ENCODE results near the gene NACAD.
"Not testable (repeated sequence)": the region's sequence is repeated elsewhere in the genome, so short reads cannot be mapped to it uniquely, and the experiment has no call there.

The NACAD gene

GRCh38 chr7:45114926-45115325 is 26.2 kb upstream of the NACAD start:
- peaks cover 3% of the 10 kb centered on the region for H3K36me3 ChIP-seq (ENCODE audit: control insufficient read depth, insufficient read depth, low read length)
- H3K4me3 ChIP-seq (ENCODE audit: extremely low read depth, insufficient read depth, low read length, poor library complexity, severe bottlenecking): no peak overlapping the region
- H3K9me3 ChIP-seq (ENCODE audit: control insufficient read depth, low read length): no peaks in the 10 kb centered on the region
- H3K27ac ChIP-seq (ENCODE audit: low read depth, low read length, severe bottlenecking): no peak overlapping the region
- peaks cover 6% of the 10 kb centered on the region for H3K4me1 ChIP-seq (ENCODE audit: control insufficient read depth, insufficient read depth, low read length, poor library complexity, severe bottlenecking)

DNA sequence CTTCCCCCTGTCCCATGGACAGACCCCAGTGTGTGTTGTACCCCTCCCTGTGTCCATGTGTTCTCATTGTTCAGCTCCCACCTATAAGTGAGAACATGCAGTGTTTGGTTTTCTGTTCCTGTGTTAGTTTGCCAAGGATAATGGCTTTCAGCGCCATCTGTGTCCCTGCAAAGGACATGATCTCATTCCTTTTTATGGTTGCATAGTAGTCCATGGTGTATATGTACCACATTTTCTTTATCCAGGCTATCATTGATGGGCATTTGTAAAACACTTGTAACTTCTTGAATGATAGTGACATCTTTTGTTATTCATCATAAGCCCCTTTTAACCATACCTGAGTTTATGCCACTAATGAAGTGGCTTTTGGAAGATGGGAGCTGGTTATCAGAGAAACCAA is 25.5 kb upstream of the NACAD start:
- H3K4me3 ChIP-seq (ENCODE audit: extremely low read depth, insufficient read depth, low read length, poor library complexity, severe bottlenecking); H3K36me3 ChIP-seq (ENCODE audit: control insufficient read depth, insufficient read depth, low read length); H3K27ac ChIP-seq (ENCODE audit: low read depth, low read length, severe bottlenecking); H3K9me3 ChIP-seq (ENCODE audit: control insufficient read depth, low read length); H3K4me1 ChIP-seq (ENCODE audit: control insufficient read depth, insufficient read depth, low read length, poor library complexity, severe bottlenecking): not testable (repeated sequence)
- 100% methylated on average over 1 of the region's 1 CpG; no CpG with 5 or more reads in 1 of the 2 experiments for WGBS, 2 experiments (ENCODE audit: insufficient coverage in 2 of 2)

DNA sequence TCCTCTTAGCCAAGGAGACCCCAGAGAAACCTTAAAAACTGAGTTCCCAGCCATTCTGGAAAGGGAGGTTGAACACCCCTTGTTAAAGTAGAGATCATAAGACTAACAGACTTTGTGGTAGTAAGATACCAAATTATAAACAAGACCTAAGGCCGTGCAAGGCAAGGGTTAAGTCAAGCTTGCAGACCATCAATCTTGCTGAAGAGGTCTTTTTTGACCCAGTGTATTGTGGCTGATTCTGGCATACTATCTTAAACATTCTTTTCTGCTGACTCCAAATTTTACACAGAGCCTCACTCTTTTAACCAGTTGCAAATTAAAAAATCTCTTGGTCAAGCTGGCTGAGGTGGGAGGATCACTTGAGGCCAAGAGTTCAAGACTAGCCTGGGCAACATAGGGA is 23.9 kb upstream of the NACAD start:
- peaks cover 12% of the 10 kb centered on the region for H3K4me1 ChIP-seq (ENCODE audit: control insufficient read depth, insufficient read depth, low read length, poor library complexity, severe bottlenecking)
- H3K9me3 ChIP-seq (ENCODE audit: control insufficient read depth, low read length): no peaks in the 10 kb centered on the region
- peaks cover 22% of the 10 kb centered on the region for H3K36me3 ChIP-seq (ENCODE audit: control insufficient read depth, insufficient read depth, low read length)
- WGBS, 2 experiments (ENCODE audit: insufficient coverage in 2 of 2): 100% methylated on average over 1 of the region's 1 CpG; no CpG with 5 or more reads in 1 of the 2 experiments
- peak overlapping the region; percentile 98 for H3K27ac ChIP-seq (ENCODE audit: low read depth, low read length, severe bottlenecking)
- H3K4me3 ChIP-seq (ENCODE audit: extremely low read depth, insufficient read depth, low read length, poor library complexity, severe bottlenecking): peak overlapping the region; percentile 86

- 0 to 1% methylated on average over 56 of the region's 64 CpGs for WGBS, 2 experiments (ENCODE audit: insufficient coverage in 2 of 2)
- H3K27ac ChIP-seq (ENCODE audit: low read depth, low read length, severe bottlenecking): peak within 1 kb of the TSS; percentile 98
- no peaks in the 10 kb centered on the region for H3K9me3 ChIP-seq (ENCODE audit: control insufficient read depth, low read length)
- peaks cover 33% of the 10 kb centered on the region for H3K36me3 ChIP-seq (ENCODE audit: control insufficient read depth, insufficient read depth, low read length)
- peaks cover 16% of the 10 kb centered on the region for H3K4me1 ChIP-seq (ENCODE audit: control insufficient read depth, insufficient read depth, low read length, poor library complexity, severe bottlenecking)
- peak within 1 kb of the TSS; percentile 86 for H3K4me3 ChIP-seq (ENCODE audit: extremely low read depth, insufficient read depth, low read length, poor library complexity, severe bottlenecking)
These were observed 22.8 kb upstream of the NACAD start, which contains the start of gene TBRG4 for GRCh38 chr7:45111298-45112223. TSS of gene TBRG4 (minus strand) at chr7:45111697. CDS start at chr7:45109237, 2,460 bp downstream.

- Histone ChIP-seq H3K36me3 (ENCODE audit: control insufficient read depth, insufficient read depth, low read length) (peaks cover 60% of the 10 kb centered on the region), H3K4me3 (ENCODE audit: extremely low read depth, insufficient read depth, low read length, poor library complexity, severe bottlenecking) (no peak overlapping the region), H3K27ac (ENCODE audit: low read depth, low read length, severe bottlenecking) (no peak overlapping the region), H3K9me3 (ENCODE audit: control insufficient read depth, low read length) (no peaks in the 10 kb centered on the region), H3K4me1 (ENCODE audit: control insufficient read depth, insufficient read depth, low read length, poor library complexity, severe bottlenecking) (peaks cover 16% of the 10 kb centered on the region)
- 94 to 98% methylated on average over 6 to 7 of the region's 8 CpGs for WGBS, 2 experiments (ENCODE audit: insufficient coverage in 2 of 2)
These were observed 20.1 kb upstream of the NACAD start for GRCh38 chr7:45108863-45109262.

DNA sequence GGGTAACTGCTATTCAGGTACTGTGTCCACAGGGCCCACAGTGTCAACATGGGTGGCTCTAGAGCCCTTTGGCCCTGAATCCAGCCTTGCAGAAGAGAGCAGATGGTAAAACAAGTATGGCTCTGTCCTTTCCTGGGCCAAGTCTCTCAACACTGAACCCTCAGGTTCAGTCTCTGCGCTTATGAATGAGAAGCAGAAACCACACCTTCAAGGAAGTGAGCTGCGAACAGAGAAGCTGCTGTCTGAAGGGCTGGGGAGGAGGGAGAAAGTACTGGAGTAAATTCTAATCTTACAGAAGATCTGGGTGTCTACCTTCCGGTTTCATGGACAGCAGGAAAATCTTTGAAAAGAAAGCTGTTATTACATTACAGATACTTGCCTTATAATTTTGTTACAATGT is 18.6 kb upstream of the NACAD start:
- Histone ChIP-seq H3K4me1 (ENCODE audit: control insufficient read depth, insufficient read depth, low read length, poor library complexity, severe bottlenecking) (peaks cover 16% of the 10 kb centered on the region), H3K4me3 (ENCODE audit: extremely low read depth, insufficient read depth, low read length, poor library complexity, severe bottlenecking) (no peak overlapping the region), H3K9me3 (ENCODE audit: control insufficient read depth, low read length) (no peaks in the 10 kb centered on the region), H3K36me3 (ENCODE audit: control insufficient read depth, insufficient read depth, low read length) (peaks cover 75% of the 10 kb centered on the region), H3K27ac (ENCODE audit: low read depth, low read length, severe bottlenecking) (no peak overlapping the region)
- 100% methylated on average over 2 of the region's 3 CpGs; no CpG with 5 or more reads in 1 of the 2 experiments for WGBS, 2 experiments (ENCODE audit: insufficient coverage in 2 of 2)

- H3K4me3 ChIP-seq (ENCODE audit: extremely low read depth, insufficient read depth, low read length, poor library complexity, severe bottlenecking): no peak overlapping the region
- H3K9me3 ChIP-seq (ENCODE audit: control insufficient read depth, low read length): no peaks in the 10 kb centered on the region
- 85 to 100% methylated on average over 3 to 8 of the region's 8 CpGs for WGBS, 2 experiments (ENCODE audit: insufficient coverage in 2 of 2)
- peaks cover 81% of the 10 kb centered on the region for H3K36me3 ChIP-seq (ENCODE audit: control insufficient read depth, insufficient read depth, low read length)
- peaks cover 16% of the 10 kb centered on the region for H3K4me1 ChIP-seq (ENCODE audit: control insufficient read depth, insufficient read depth, low read length, poor library complexity, severe bottlenecking)
- H3K27ac ChIP-seq (ENCODE audit: low read depth, low read length, severe bottlenecking): no peak overlapping the region
These were observed 18.1 kb upstream of the NACAD start for GRCh38 chr7:45106820-45107219.

GRCh38 chr7:45105588-45106188 is 16.9 kb upstream of the NACAD start:
- 89 to 96% methylated on average over 7 to 8 of the region's 8 CpGs for WGBS, 2 experiments (ENCODE audit: insufficient coverage in 2 of 2)
- Histone ChIP-seq H3K27ac (ENCODE audit: low read depth, low read length, severe bottlenecking) (no peak overlapping the region), H3K4me1 (ENCODE audit: control insufficient read depth, insufficient read depth, low read length, poor library complexity, severe bottlenecking) (peaks cover 16% of the 10 kb centered on the region), H3K9me3 (ENCODE audit: control insufficient read depth, low read length) (no peaks in the 10 kb centered on the region), H3K4me3 (ENCODE audit: extremely low read depth, insufficient read depth, low read length, poor library complexity, severe bottlenecking) (no peak overlapping the region), H3K36me3 (ENCODE audit: control insufficient read depth, insufficient read depth, low read length) (peaks cover 92% of the 10 kb centered on the region)

GRCh38 chr7:45104844-45105587 is 16.2 kb upstream of the NACAD start:
- Histone ChIP-seq H3K9me3 (ENCODE audit: control insufficient read depth, low read length) (no peaks in the 10 kb centered on the region), H3K36me3 (ENCODE audit: control insufficient read depth, insufficient read depth, low read length) (peaks cover 97% of the 10 kb centered on the region), H3K4me3 (ENCODE audit: extremely low read depth, insufficient read depth, low read length, poor library complexity, severe bottlenecking) (no peak overlapping the region), H3K4me1 (ENCODE audit: control insufficient read depth, insufficient read depth, low read length, poor library complexity, severe bottlenecking) (peaks cover 10% of the 10 kb centered on the region), H3K27ac (ENCODE audit: low read depth, low read length, severe bottlenecking) (no peak overlapping the region)
- 93 to 96% methylated on average over 9 of the region's 12 CpGs for WGBS, 2 experiments (ENCODE audit: insufficient coverage in 2 of 2)

DNA sequence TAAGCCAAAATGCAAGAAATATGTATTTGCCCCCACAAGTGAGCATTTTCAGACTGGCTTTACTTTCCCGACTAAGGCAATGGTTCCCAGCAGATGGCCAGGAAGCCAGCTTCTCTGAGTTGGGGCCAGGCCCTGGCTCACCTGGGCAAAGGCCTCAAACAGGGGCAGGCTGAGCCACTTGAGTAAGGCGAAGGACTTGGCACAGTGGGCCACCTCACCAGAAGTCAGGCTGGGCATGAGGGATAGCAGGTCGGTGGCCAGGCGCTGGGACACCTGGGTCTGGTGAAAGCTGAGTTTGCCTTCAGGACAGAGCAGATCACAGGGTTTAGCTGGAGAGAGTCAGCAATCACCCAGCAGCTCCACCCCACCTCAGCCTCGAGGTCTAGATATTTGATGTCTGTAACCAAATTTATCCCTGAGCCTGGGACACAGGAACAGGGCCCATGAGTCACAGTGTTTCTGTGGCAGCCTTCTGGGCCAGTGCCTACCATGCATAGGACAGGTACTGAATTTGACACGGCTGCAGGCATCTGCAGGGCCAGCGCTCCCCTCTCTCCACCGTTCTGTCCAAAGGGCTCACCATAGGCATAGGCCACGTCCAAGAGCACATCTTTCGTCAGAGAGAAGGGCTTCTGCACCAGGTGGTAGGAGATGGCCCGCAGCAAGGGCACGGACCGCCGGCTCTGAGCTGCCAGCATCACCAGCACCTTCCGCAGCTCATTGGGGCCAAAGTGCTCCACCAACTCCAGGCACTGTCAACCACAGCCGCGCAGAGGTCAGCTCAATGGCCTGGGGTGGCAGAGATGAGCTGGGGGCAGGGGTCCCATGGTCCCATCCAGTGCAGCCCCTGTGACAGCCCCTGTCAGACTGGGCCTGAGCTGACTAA is 15.4 kb upstream of the NACAD start:
- H3K4me3 ChIP-seq (ENCODE audit: extremely low read depth, insufficient read depth, low read length, poor library complexity, severe bottlenecking): no peak overlapping the region

More for the DNA sequence above, 15.4 kb upstream of the NACAD start:
- Histone ChIP-seq H3K9me3 (ENCODE audit: control insufficient read depth, low read length) (no peaks in the 10 kb centered on the region), H3K4me1 (ENCODE audit: control insufficient read depth, insufficient read depth, low read length, poor library complexity, severe bottlenecking) (peaks cover 10% of the 10 kb centered on the region), H3K27ac (ENCODE audit: low read depth, low read length, severe bottlenecking) (no peak overlapping the region), H3K36me3 (ENCODE audit: control insufficient read depth, insufficient read depth, low read length) (peaks cover 100% of the 10 kb centered on the region)
- 97 to 98% methylated on average over 14 to 16 of the region's 17 CpGs for WGBS, 2 experiments (ENCODE audit: insufficient coverage in 2 of 2)

All from mesodermal cell (in vitro differentiated cells).